ENCODE results near the gene PAX5.
"Not testable (repeated sequence)": the region's sequence is repeated elsewhere in the genome, so short reads cannot be mapped to it uniquely, and the experiment has no call there.

Gene PAX5

GRCh38 chr9:37033682-37034304, at the start of gene PAX5:
Gene PAX5, minus strand, starts transcription at chr9:37034268. Its CDS starts 237 bp downstream, at chr9:37034031.
- no peak for DNase-seq (ENCODE audit: low read depth in 3 of 3, low spot score in 1 of 3)

GRCh38 chr9:37083654-37084053, 49.6 kb upstream of the PAX5 start:
- DNase-seq (ENCODE audit: low read depth in 3 of 3, low spot score in 1 of 3), result no peak

- DNase-seq (ENCODE audit: low read depth in 3 of 3, low spot score in 1 of 3), result no peak
Observed at GRCh38 chr9:37082214-37082765, 48.2 kb upstream of the PAX5 start.

GRCh38 chr9:37081507-37081906, 47.4 kb upstream of the PAX5 start:
- DNase-seq (ENCODE audit: low read depth in 3 of 3, low spot score in 1 of 3), result not testable (repeated sequence)

GRCh38 chr9:37080165-37080628, 46.1 kb upstream of the PAX5 start:
- not testable (repeated sequence) for DNase-seq (ENCODE audit: low read depth in 3 of 3, low spot score in 1 of 3)

GRCh38 chr9:37079370-37080164, 45.5 kb upstream of the PAX5 start:
- DNase-seq (ENCODE audit: low read depth in 3 of 3, low spot score in 1 of 3), result peak; percentile 80 to 85 (median 84)

GRCh38 chr9:37074790-37075189, 40.7 kb upstream of the PAX5 start:
- not testable (repeated sequence) for DNase-seq (ENCODE audit: low read depth in 3 of 3, low spot score in 1 of 3)

- DNase-seq (ENCODE audit: low read depth in 3 of 3, low spot score in 1 of 3), result no peak
Observed at GRCh38 chr9:37066139-37066725, 32.2 kb upstream of the PAX5 start.

- no peak for DNase-seq (ENCODE audit: low read depth in 3 of 3, low spot score in 1 of 3)
Observed at GRCh38 chr9:37062336-37062735, 28.3 kb upstream of the PAX5 start.

- DNase-seq (ENCODE audit: low read depth in 3 of 3, low spot score in 1 of 3), result no peak
Observed at GRCh38 chr9:37061768-37062167, 27.7 kb upstream of the PAX5 start.

GRCh38 chr9:37060833-37061232, 26.8 kb upstream of the PAX5 start:
- DNase-seq (ENCODE audit: low read depth in 3 of 3, low spot score in 1 of 3), result no peak

GRCh38 chr9:37056046-37056920, 22.2 kb upstream of the PAX5 start:
- DNase-seq (ENCODE audit: low read depth in 3 of 3, low spot score in 1 of 3), result no peak

- not testable (repeated sequence) for DNase-seq (ENCODE audit: low read depth in 3 of 3, low spot score in 1 of 3)
Observed at GRCh38 chr9:37054363-37054720, 20.3 kb upstream of the PAX5 start.

GRCh38 chr9:37053684-37054362, 19.8 kb upstream of the PAX5 start:
- no peak for DNase-seq (ENCODE audit: low read depth in 3 of 3, low spot score in 1 of 3)

- no peak for DNase-seq (ENCODE audit: low read depth in 3 of 3, low spot score in 1 of 3)
Observed at GRCh38 chr9:37046683-37047082, 12.6 kb upstream of the PAX5 start.

GRCh38 chr9:37042421-37042820, 8.4 kb upstream of the PAX5 start:
- DNase-seq (ENCODE audit: low read depth in 3 of 3, low spot score in 1 of 3), result no peak

- DNase-seq (ENCODE audit: low read depth in 3 of 3, low spot score in 1 of 3), result no peak
Observed at GRCh38 chr9:37040508-37041127, 6.5 kb upstream of the PAX5 start.

- no peak for DNase-seq (ENCODE audit: low read depth in 3 of 3, low spot score in 1 of 3)
Observed at GRCh38 chr9:37038943-37039464, 4.9 kb upstream of the PAX5 start.

- no peak for DNase-seq (ENCODE audit: low read depth in 3 of 3, low spot score in 1 of 3)
Observed at GRCh38 chr9:37038302-37038942, 4.4 kb upstream of the PAX5 start.

Data from stimulated activated CD4-positive, alpha-beta T cell treated with anti-CD3 and anti-CD28 coated beads, TNF-alpha, amount 100 ng/mL, for 1 hour (primary cell).